Measurements from ENCODE around the gene EHD3.

EHD3 gene

DNA sequence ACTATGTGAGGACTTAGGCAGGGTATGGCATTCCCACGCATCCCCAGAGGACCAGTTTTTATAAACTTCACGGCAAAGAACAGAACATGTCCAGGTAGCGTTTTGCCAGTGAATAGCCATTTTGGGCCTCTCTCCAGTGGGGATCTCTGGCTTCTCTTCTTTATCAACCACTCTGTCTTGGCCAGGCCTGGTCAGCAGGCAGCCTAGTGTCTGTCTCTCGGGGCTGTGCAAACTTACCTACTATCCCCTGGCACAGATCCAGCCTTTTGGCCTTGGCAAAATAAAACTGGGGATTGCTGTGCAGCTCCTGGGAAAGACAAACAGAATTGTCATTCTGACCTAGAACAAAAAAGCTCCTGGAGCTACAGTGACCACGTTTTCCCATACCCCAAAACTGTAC, 31.1 kb upstream of the EHD3 start:
- TF ChIP-seq REST (IDR thresholded peaks at IDR 0.05; ENCODE audit: low read depth) (no peak), ZBTB7A (IDR thresholded peaks at IDR 0.05; ENCODE audit: low read depth) (no peak), RAD21 (IDR thresholded peaks at IDR 0.05; ENCODE audit: low read depth) (no peak), CEBPB (IDR thresholded peaks at IDR 0.05) (no peak), CREB1 (IDR thresholded peaks at IDR 0.05; ENCODE audit: low read depth) (no peak), EGR1 (IDR thresholded peaks at IDR 0.05) (no peak)

- TF ChIP-seq RAD21 (IDR thresholded peaks at IDR 0.05; ENCODE audit: low read depth) = no peak
- TF ChIP-seq CREB1 (IDR thresholded peaks at IDR 0.05; ENCODE audit: low read depth) = no peak
- no peak for TF ChIP-seq TEAD4 (IDR thresholded peaks at IDR 0.05)
- no peak for TF ChIP-seq EGR1 (IDR thresholded peaks at IDR 0.05)
- no peak for TF ChIP-seq CEBPB (IDR thresholded peaks at IDR 0.05)
- TF ChIP-seq, protein P1, sequence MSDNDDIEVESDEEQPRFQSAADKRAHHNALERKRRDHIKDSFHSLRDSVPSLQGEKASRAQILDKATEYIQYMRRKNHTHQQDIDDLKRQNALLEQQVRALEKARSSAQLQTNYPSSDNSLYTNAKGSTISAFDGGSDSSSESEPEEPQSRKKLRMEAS (IDR thresholded peaks at IDR 0.05) = no peak
- TF ChIP-seq FOXM1 (IDR thresholded peaks at IDR 0.05; ENCODE audit: borderline replicate concordance, low read depth) = no peak
- TF ChIP-seq EP300 (IDR thresholded peaks at IDR 0.05; ENCODE audit: borderline replicate concordance) = no peak
- TF ChIP-seq YY1 (IDR thresholded peaks at IDR 0.05; ENCODE audit: low read depth) = no peak
- TF ChIP-seq USF1 (IDR thresholded peaks at IDR 0.05) = no peak
- TF ChIP-seq ZBTB7A (IDR thresholded peaks at IDR 0.05; ENCODE audit: low read depth) = no peak
Observed at GRCh38 chr2:31203916-31204315, 30.0 kb upstream of the EHD3 start.

GRCh38 chr2:31204783-31205182, 29.2 kb upstream of the EHD3 start:
- TF ChIP-seq TCF12 (IDR thresholded peaks at IDR 0.05; ENCODE audit: low read depth) = no peak
- TF ChIP-seq FOXM1 (IDR thresholded peaks at IDR 0.05; ENCODE audit: borderline replicate concordance, low read depth) = no peak
- no peak for TF ChIP-seq USF1 (IDR thresholded peaks at IDR 0.05)
- no peak for TF ChIP-seq CEBPB (IDR thresholded peaks at IDR 0.05)
- TF ChIP-seq EP300 (IDR thresholded peaks at IDR 0.05; ENCODE audit: borderline replicate concordance) = no peak
- TF ChIP-seq TAF1 (IDR thresholded peaks at IDR 0.05; ENCODE audit: low read depth) = no peak
- TF ChIP-seq EGR1 (IDR thresholded peaks at IDR 0.05) = no peak

DNA sequence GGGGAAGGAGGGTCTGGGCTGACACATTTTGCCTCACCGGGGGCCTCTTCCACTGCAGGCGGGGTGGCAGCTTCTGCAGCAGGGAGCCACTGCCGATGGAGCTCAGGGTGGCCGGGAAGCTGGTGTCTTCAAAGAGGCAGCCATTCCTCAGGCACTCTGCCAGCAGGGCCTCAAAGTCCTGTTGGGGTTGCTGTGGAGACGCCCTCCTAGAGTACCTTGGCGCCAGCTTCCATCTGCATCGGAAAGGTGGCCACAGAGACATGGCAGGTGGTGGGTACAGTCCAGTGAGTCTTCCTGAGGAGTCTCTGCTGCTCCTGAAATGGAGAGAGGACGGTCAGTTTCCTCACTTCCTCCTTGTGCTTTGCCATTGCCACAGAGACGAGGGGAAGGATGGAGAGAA, 28.8 kb upstream of the EHD3 start:
- TF ChIP-seq YY1 (IDR thresholded peaks at IDR 0.05; ENCODE audit: low read depth) = no peak
- no peak for TF ChIP-seq REST (IDR thresholded peaks at IDR 0.05; ENCODE audit: low read depth)
- TF ChIP-seq RAD21 (IDR thresholded peaks at IDR 0.05; ENCODE audit: low read depth) = no peak
- TF ChIP-seq TCF12 (IDR thresholded peaks at IDR 0.05; ENCODE audit: low read depth) = no peak
- TF ChIP-seq TAF1 (IDR thresholded peaks at IDR 0.05; ENCODE audit: low read depth) = no peak
- no peak for TF ChIP-seq CREB1 (IDR thresholded peaks at IDR 0.05; ENCODE audit: low read depth)
- no peak for TF ChIP-seq TEAD4 (IDR thresholded peaks at IDR 0.05)
- no peak for TF ChIP-seq EGR1 (IDR thresholded peaks at IDR 0.05)
- TF ChIP-seq, protein P1 (IDR thresholded peaks at IDR 0.05) = no peak
- TF ChIP-seq EP300 (IDR thresholded peaks at IDR 0.05; ENCODE audit: borderline replicate concordance) = no peak
- no peak for TF ChIP-seq CEBPB (IDR thresholded peaks at IDR 0.05)
- TF ChIP-seq ZBTB7A (IDR thresholded peaks at IDR 0.05; ENCODE audit: low read depth) = no peak
- no peak for TF ChIP-seq USF1 (IDR thresholded peaks at IDR 0.05)
- no peak for TF ChIP-seq FOXM1 (IDR thresholded peaks at IDR 0.05; ENCODE audit: borderline replicate concordance, low read depth)
- no peak for TF ChIP-seq NFIC (IDR thresholded peaks at IDR 0.05)

GRCh38 chr2:31205613-31206012, 28.3 kb upstream of the EHD3 start:
- no peak for TF ChIP-seq REST (IDR thresholded peaks at IDR 0.05; ENCODE audit: low read depth)
